NCI-H748 (cell line): Measurements from ENCODE around the gene TOB1.
"Not testable (repeated sequence)": the region's sequence is repeated elsewhere in the genome, so short reads cannot be mapped to it uniquely, and the experiment has no call there.

Source experiments
- DNase-seq: peaks from one replicate; lab custom pipeline; 2025; ENCODE audit not compliant: unreplicated experiment; lab: John Stamatoyannopoulos, UW

Gene TOB1

GRCh38 chr17:50868602-50869001 lies 2.4 kb upstream of the TOB1 start:
- DNase-seq: no peak

DNA sequence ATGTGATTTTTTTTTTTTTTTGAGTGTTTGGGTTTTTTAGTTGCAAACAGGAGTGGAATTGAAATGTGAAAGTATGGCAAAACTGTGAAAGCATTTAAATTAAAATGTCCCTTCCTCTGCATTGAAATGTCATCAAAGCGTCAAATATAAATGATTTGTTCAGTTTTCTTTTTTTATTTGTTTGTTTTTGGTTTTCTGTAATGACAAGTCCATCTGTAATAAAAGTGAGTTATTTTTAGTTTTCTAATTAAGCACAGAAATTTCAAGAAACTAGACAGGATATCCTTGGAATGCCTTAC lies 1.9 kb upstream of the TOB1 start:
- no peak for DNase-seq

DNA sequence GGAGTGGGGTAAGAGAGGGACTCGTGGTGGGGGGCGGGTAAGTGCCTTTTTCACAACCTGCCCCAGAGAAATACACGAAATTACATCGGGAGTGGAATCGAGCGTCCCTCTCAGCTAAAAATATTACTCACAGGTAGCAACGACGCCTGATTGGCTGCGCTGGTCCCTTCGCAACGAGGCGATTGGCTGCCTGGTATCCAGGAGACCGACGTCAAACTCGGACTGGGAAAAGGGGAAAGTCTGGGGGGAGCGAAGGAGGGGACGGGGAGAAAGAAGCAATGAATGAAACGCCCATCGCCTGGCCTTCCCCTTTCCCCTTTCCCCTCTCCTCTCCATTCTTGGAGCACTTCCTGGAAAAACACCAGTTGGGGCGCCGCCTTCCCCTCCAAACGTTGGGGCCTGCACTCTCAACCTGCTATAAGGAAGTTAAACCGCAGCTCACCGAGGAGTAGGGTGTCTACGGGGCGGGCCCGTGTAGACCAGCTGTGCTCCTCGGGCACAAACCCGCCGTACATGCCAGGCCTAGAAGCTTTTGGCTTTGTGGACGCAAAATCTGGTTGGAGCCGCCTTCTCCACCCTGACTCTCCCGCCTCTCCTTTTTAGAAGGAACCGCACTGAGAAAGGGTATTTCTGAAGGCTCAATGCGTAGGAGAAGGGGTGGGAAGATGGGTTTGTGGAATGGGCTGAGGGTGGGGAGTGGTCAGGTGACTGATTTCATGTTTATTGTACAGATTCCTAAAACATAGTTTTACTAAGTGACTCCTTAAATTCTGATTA lies 1.4 kb upstream of the TOB1 start:
- peak; percentile 98 for DNase-seq

DNA sequence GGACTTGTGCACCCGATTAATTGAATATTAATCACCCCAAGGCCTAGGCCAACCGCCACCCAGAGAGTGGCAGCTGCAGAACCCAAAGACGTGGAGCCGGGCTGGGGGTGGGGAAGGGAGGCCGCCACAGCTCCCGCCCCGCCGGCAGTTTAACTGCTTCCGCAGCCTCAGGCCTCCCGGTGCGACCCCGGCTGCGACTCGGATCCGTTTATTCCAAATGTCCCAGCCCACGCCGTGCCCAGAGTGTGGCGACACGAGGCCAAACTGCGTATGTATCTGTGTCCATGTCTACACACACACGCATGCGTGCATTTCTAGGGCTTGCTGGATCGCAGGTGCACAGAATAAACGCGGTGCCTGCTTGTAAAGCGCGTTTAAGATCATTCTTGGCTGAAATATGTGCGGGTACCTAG lies 802 bp upstream of the TOB1 start:
- peak; percentile 91 for DNase-seq

DNA sequence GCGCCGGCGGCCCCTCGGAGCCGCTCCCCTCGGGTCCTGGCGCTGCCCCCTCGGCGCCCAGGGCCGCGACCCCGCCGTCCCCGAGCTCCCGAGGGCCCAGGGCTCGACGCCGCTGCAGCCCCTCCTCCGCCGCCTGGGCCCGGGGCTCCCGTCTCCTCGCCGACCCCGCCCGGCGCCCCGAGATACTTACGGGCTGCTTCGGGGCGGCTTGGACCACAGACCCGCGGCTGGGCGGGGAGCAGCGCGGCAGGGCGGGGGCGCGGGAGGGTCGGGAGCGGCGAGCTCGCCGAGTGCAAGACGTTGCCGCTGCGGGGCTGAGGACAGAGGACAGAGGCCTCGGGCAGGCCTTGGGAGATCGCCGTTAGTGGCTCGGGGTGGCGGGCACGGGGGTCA lies 290 bp downstream of the TOB1 start:
- DNase-seq: no peak

GRCh38 chr17:50865060-50865867 lies 890 bp downstream of the TOB1 start:
- DNase-seq: peak; percentile 63

GRCh38 chr17:50864747-50865059 lies 1.5 kb downstream of the TOB1 start:
- peak; percentile 37 for DNase-seq

DNA sequence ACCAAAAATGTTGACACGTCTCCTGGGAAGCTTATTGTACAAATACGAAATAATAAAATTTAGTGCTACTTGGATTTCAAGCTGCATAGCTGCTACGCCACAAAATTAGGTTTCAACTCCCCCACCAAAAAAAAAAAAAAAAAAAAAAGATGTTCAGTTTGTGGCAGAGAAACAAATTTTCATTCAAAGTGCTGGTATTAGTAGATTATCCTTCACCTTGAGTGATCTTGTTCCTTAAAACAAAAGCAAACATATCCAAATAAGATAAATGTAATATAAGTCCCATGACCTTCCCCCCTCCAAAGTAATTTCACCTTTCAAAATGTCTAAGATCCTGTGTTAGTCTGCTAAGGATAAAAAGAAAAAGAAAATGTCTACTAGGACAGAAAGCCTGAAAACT lies 2.2 kb downstream of the TOB1 start:
- DNase-seq: no peak

DNA sequence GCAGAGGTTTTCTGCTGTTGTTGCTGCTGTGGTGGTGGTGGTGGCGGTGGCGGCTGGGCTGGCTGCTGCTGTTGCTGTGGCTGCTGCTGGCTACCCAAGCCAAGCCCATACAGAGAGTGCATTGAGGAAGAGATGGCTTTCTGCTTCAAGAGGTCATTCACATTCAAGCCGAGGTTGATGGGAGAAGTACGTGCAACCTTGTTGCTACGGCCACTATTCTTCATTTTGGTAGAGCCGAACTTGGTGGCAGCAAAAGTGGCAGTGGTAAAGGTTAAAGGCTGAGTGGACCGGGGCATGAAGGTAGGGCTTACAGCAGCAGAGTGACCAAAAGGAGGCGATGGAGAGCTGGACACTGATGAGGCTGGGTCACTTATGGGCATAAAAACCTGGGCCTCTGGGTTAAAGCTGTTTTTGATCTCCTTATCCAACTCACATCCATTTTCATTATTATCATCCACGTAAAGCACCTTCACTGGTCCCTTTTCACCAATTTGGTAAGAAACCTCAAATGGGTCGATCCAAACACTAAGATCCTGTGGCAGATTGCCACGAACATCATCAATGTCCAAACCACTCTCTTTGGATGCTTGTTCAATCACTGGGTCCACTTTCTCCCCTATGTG lies 2.8 kb downstream of the TOB1 start:
- DNase-seq: peak; percentile 55

DNA sequence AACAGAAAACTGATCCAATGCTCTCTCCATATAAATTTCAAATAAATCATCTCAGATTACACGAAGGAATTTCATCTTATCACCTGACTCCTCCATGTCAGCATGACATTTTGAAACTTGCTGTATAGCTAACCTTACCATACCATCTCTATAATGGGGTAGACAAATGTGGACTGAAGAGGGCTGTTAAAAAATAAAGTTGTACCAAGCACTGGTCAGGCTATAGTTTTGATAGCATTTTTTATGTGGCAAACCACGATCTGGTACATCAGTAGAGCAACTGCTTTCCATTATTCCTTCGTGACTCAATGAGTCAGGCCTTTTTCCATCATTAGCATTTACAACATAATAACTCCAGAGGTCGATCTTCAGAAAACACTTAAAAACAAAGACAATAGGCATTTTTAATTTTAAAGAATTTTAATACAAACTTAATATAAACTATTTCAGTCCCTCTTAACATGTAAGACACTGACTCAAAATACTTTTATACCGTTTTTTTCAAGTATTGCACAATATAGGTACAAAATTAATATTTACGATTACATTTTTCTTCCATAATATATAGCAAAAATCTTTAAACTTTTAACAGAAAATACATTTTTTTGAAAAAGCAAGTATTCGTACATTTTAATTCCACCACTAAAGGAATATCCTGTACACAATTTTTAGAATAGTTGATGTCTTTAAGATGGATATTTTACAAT lies 4.2 kb downstream of the TOB1 start:
- DNase-seq: no peak

- DNase-seq: no peak
Measured at GRCh38 chr17:50861334-50861676, 4.8 kb downstream of the TOB1 start.

DNA sequence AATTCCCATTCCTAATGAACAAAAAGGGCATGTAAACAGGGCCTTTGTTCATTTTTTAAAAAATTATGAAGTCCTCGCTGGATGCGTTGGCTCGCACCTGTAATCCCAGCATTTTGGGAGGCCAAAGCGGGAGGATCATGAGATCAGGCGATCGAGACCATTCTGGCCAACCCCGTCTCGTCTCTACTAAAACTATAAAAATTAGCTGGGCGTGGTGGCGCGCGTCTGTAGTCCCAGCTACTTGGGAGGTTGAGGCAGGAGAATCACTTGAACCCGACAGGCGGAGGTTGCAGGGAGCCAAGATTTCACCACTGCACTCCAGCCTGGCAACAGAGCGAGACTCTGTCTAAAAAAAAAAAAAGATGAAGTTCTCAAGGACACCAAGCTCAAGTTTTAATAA lies 6.4 kb downstream of the TOB1 start:
- not testable (repeated sequence) for DNase-seq

DNA sequence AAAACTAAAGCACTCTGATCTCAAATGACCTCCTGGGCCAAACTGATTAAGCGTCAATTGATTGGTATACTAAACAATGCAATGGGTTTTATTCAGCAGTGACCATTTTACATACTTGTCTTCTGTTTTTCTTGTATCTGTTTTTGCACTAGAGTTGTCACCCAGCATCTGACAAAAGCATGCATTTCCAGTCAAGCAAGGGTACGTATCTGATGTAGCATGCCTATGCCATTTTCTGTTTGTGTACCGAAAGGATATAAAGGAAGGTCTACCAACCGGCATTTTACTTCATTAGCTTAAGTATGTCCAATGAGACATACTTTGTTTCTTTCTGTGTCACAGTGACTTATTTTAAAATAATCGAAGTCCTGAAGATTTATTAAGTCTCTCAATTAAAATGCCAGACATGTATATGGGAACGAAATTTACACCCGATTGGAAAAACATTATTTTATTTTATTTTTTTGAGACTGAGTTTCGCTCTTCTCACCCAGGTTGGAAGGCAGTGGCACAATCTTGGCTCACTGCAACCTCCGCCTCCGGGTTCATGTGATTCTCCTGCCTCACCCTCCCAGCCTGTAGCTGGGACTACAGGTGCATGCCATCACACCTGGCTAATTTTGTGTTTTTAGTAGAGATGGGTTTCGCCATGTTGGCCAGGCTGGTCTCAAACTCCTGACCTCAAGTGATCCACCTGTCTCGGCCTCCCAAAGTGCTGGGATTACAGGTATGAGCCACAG lies 7.5 kb downstream of the TOB1 start:
- DNase-seq: no peak

DNA sequence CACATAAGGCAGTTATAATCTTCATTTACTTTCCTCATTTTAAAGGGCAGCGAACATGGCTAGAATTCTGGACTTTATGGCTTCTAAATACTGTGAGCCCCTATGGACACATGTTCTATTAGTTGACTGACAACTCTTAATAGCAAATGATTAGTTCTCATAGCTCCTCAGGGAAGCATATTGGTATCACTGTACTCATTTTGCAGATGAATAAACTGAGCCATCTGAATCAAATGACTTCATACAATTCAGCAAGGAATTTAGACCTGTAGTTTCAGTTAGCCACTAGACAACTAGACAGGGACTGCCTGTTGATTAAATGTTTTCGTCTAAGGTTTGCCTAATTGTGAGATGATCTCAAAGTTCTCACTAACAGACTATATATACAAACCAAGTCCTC lies 9.7 kb downstream of the TOB1 start:
- DNase-seq: no peak

DNA sequence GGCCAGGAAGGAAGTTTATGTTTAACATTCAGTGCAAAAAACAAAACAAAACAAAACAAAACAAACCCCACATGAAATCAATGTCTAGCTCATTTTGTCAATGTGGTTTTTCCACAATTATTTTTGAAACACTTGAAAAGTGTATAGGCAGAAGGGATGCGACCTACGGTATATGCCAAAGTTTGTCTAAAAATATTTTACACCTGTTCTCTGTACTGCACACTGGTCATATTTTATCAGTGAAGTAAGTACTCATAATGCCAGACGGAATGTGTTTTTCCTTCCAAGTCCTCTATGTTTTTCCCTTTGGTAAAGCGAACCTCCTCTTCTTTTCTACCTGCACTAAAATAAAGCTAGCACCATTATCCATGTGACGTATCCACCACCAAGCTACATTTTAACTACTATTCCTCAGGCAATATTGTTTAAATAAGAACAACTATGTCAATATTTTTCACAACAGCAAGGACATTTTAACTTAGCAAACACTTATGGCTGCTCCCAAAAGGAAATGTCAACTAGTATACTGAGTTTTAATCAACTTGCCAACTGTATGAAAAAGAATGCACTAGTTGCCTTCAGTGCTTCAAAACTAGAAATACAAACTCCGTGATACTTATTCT lies 10.3 kb downstream of the TOB1 start:
- DNase-seq: no peak

- no peak for DNase-seq
Measured at GRCh38 chr17:50853781-50854180, 12.4 kb downstream of the TOB1 start.

DNA sequence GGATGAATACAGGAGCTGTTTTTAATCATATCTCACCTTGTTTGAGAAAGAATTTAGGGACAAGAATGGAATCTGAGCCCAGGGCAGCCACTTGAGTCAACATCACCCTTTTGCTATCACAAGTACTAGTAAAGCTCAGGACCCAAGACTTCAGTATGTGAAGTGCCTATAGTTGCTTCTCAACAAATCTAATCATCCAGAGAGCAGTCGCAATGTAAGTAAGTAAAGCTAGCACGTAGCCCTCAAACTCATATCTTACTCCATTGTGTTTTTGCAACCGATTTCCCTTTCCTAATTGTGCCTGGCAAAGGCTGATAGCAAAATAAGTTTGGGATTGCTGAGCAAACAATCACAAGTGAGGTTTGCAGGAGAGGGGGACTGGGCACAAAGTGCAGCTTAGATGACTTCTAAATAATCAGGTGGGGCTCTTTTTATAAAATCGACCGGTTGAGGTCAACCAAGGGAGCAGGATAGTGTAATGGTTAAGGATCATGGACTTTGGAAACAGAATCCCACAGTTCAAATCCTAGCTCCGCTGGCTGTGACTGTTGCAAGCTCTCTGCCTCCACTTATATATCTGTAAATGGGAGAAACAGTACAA lies 13.0 kb downstream of the TOB1 start:
- no peak for DNase-seq

DNA sequence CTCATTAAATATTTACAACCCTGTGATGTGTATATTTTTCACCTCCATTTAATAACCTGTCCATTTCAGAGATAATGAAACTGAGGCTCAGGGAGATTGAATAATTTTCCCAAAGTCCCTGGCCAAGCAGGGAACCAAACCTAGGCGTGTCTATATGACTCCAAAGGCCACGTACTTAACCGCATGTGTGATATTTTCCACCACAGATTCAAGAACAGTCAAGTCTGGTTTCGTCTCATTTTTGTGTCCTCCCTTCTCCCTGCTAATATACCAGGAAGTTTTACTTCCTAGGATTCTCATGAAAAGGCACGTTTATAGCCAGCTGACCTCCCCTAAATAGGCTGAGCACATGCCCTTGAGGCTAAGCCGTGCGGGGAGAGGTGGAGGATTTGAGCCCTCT lies 15.5 kb downstream of the TOB1 start:
- no peak for DNase-seq

- no peak for DNase-seq
Measured at GRCh38 chr17:50848711-50849110, 17.4 kb downstream of the TOB1 start.

DNA sequence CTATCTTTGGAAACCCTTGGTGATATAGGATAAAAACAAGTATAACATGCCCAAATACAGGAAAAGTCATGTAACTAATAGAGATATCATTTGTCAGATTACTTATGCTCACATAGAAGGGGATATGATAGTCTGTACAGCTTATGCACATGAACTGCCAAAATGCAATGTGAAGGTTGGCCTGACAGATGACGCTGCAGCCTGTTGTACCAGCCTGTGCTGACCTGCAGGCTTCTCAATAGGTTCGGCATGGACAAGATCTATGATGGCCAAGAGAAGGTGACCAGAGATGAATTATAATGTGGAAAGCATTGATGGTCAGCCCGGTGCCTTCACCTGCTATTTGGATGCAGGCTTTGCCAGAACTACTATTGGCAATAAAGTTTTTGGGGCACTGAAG lies 18.1 kb downstream of the TOB1 start:
- no peak for DNase-seq
